ENCODE measurements around the gene ZSWIM1.

DNA sequence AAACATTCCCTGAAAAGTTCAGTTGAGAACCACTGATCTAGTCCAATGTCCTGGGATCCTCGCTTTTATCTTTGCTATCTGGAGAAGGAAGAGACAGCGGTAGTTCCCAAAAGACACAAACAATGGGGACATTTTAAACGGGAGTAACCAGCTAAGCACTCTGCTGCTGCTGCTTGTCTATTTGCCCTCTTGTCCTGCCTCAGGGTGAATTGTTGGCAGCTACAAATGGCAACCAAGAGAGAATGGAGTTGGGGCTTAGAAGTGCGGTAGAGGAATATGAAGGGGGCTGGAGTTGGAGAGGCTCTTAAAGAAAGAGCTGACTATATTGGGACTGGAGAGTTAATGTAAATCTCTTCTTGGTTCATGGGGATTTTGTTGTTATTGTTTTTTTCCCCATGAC lies 6.5 kb upstream of the ZSWIM1 start:
- TF ChIP-seq, protein P1, sequence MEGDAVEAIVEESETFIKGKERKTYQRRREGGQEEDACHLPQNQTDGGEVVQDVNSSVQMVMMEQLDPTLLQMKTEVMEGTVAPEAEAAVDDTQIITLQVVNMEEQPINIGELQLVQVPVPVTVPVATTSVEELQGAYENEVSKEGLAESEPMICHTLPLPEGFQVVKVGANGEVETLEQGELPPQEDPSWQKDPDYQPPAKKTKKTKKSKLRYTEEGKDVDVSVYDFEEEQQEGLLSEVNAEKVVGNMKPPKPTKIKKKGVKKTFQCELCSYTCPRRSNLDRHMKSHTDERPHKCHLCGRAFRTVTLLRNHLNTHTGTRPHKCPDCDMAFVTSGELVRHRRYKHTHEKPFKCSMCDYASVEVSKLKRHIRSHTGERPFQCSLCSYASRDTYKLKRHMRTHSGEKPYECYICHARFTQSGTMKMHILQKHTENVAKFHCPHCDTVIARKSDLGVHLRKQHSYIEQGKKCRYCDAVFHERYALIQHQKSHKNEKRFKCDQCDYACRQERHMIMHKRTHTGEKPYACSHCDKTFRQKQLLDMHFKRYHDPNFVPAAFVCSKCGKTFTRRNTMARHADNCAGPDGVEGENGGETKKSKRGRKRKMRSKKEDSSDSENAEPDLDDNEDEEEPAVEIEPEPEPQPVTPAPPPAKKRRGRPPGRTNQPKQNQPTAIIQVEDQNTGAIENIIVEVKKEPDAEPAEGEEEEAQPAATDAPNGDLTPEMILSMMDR (IDR thresholded peaks at IDR 0.05) = no peak
- TF ChIP-seq EZH2 (IDR thresholded peaks at IDR 0.05) = no peak
